Measurements from ENCODE around the gene PELI2.
A peak's percentile ranks its signal among the peaks of the same experiment; 100 is the strongest.

Gene PELI2, protein sequence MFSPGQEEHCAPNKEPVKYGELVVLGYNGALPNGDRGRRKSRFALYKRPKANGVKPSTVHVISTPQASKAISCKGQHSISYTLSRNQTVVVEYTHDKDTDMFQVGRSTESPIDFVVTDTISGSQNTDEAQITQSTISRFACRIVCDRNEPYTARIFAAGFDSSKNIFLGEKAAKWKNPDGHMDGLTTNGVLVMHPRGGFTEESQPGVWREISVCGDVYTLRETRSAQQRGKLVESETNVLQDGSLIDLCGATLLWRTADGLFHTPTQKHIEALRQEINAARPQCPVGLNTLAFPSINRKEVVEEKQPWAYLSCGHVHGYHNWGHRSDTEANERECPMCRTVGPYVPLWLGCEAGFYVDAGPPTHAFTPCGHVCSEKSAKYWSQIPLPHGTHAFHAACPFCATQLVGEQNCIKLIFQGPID

DNA sequence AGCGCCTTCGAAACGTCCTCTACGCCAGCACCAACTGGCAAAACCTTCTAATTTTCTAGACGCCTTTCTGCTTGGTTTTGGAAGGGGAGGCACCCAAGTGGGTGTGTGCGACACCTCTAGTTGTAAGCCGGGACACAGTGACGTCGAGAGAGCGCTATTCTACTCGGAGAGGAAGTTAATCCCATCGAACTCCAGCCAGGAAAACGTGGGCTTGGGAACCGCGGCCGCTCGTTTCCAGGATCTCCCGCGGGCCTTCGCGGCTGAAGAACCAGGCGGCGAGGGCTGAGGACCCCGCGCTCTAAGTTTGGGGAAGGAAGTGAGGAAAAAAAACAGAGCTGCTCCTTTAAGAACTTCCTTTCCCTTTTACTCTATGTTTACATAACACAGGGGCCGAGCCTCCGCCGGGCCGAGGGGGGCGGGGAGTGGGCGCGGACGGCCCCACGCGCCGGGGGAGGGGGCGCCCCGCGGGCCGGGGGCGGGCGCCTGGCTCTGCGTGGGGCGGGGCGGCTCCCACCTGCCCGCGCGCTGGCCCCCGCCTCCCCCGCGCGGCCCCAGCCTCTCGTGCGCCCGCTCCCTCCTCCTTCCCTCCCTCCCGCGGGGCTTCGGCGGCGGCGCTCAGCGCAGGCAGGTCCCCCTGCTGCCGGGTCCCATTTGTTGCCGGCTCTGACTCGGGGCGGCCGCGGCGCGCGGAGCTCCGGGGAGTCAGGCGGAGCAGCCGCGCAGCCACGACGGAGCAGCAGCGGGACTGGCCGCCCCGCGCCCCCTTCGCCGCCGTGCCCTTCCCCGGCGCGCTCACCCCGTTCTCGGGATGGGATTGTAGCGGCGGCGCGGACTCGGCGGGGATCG, at the start of gene PELI2:
Gene PELI2, plus strand, starts transcription at position 647 of the 846 bp plus-strand sequence. CDS start 250 bp downstream, outside the sequence.
- peak; percentile 83 for DNase-seq

DNA sequence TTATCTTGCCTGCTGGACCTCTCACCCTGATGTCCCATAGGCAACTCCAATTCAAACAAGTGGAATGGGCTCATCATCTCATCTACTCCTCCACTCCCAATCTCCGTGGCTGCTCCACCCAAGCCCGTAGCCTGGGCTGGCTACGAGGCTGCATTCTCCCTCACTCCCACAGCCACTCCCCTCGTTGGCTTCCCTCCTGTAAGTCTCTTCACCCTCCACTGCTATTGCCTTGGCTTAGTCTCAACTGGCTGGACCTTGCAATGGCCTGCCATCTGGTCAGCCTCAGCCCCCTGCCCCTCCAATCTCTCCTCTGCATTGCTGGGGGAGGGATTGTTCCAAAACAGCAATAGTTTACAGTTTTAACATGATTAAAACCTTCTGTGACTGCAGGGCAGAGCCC, 44.4 kb upstream of the PELI2 start:
- DNase-seq = no peak

DNA sequence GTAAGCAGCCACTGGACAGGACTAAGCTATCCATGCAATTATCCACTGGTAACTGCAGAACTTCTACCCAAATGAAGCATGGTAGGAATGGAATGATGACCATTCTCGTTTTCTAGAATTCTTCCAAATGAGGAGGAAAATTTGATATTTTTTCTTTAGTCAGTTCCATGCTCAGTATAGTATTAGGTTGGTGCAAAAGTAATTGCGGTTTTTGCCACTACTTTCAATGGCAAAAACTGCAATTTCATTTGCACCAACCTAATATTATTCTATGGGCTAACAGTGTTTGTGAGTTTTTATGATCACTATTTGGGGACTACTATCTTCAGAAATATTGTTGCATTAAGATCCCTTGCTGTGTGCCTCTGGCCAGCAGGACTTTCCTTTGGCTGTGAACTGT, 42.9 kb upstream of the PELI2 start:
- no peak for DNase-seq

DNA sequence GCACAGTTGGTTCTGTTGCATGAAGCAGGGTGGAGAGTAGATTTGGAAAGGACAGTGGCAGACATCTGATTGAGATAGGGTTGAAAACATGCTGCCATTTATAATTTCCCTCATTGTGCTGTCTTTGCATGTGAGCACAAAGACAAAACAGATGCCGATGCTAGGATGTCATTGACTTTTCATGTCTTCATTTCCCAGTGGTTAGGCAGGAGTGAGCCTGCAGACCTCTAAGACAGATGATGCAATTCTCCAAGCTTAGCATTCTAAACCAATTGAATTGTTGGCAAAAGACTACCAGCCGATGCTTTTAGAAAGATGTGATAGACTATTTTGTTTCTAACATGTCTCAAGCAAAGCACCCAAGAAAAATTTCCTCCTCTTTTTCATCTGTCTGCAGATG, 37.1 kb upstream of the PELI2 start:
- DNase-seq = no peak

- DNase-seq = no peak
Observed at GRCh38 chr14:56082880-56083279, 35.3 kb upstream of the PELI2 start.

DNA sequence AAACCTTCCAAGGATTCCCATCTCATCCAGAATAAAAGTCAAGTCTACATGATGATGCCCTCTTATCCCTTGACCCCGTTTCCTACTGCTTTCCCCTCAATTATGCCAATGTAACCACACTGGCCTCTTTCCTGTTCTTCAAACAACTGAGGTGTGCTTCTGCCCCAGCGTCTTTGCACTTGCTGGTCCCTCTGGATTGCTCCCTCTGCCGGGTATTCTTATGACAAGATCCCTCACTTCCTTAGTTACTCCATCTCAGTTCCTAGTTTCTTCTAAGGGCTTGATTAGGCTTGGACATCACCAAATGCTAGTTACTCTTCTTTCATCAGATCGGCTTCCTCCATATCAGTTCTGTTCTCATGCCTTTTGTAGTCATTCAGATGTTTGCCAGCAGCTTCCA, 32.7 kb upstream of the PELI2 start:
- no peak for DNase-seq

GRCh38 chr14:56087671-56088471, 30.3 kb upstream of the PELI2 start:
- DNase-seq = no peak

- DNase-seq = no peak
Observed at GRCh38 chr14:56088941-56089340, 29.3 kb upstream of the PELI2 start.

DNA sequence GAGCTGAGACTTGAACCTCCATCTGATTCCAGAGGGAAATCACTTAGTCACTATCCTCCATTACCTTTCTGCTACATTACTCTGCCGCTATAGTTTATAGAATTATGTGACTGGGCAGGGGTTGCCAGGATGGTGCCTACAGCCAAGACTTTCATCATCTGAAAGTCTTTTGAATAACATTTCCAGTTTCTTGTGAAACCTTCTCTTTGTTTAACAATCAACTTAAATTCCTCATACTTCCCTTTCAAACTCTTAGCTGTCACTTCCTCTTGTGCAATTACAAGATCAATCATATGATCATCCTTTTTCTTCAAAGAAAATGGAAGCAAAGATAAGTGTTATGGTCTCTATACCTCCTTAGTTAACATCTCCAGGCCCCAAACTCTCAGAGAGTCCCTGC, 25.4 kb upstream of the PELI2 start:
- DNase-seq = no peak

GRCh38 chr14:56094076-56094475, 24.1 kb upstream of the PELI2 start:
- DNase-seq = no peak

DNA sequence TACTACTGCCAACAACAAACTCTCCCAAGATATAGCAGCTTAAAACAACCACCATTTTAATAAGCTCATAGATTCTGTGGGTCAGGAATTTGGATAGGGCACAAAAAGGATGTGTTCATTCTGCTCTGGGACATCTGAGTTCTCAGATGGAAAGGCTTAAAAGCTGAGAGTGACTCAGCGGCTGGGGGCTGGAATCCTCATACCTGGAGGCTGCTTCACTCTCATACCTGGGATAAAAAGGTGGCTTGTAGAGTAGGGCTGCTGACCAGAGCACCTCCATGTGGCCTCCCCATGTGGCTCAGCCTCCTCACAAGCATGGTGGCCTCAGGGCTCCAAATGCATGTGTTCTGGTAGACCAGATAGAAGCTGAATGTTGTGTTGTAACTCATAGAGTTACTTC, 20.2 kb upstream of the PELI2 start:
- no peak for DNase-seq

DNA sequence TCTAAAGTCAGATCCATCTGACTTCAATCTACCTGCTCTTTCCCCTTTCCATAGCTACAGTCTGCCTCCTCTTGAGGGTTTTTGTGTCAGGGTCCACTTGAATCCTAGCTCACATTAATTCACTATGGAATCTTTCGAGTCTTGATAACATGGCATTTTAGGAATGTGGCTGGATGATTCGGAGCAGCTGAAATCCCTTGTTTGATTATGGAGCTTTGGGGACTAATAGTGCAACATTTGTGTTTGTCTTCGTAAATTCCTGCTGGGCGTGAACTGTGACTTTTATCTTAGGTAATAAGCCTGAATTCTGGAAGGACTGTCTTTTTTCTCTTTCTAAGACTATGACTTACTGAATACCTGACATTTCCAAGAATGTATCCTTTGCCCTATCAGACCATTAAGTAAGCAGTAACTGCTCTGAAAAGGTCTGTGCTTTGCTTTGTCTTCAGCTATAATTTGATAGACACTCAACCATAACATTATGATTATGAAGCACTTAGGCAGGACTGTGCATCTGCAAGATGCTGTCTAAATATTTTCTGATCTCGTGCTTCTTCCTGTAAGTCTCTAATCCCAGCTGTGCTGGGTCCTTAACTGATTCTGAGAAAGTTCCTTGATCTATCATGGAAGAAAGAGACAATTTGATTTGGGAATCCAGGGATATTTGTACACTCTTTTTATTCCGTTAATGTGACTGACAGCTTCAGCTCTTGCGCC, 19.0 kb upstream of the PELI2 start:
- no peak for DNase-seq

DNA sequence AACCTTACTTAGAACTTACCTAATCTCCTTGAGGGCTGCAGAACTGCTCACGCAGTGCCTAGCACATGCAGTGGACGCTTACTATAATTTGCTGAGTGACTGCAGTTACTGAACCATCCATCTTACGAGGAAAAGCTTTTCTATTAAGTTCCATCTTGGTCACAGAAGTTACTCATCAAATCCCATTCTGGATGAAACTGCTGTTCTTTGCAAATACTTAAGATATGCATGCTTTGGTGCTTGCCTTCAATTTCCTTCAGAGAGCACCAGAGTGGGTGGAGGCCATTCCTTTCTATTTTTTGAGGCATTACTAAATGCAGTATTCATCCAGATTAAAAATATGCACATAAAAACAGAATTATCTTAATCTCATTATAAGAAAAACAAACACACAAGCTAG, 17.7 kb upstream of the PELI2 start:
- DNase-seq = no peak

DNA sequence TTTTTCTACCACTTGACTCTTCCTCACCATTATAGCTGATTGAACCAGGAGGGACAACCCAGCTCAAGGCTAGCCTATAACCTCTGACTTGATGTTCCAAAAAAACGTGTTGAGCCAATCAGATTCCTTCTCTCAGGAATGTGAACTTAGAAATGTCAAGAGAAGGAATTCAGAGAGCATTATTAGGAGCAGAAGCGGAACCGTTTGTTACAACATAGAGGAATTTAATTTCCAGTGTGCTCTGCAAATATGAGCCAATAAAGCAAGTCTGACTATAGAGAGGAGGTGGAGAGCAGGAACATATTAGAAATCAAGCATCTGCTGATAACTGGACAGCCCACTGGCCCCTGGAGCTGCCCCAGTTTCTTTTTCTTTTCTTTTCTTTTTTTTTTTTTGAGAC, 15.3 kb upstream of the PELI2 start:
- DNase-seq = no peak

GRCh38 chr14:56107615-56108014, 10.6 kb upstream of the PELI2 start:
- no peak for DNase-seq

DNA sequence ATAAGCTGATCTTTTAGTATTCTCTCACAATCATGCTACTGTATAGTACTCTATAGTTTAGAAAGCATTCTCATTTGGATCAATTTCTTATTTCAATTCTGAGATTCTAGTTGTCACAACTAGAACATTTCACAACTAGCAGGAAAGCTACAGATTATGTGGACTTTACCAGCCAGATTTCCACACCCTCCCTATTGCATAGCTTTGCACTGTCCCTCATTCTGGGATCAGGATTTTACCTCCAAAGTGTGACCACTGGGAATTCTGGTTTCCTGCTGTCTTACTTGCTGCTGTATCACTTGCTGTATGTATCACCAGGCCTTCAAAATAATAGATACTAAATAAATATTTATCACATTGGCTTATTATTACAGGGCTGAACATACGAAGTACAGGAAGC, 10.2 kb upstream of the PELI2 start:
- no peak for DNase-seq

GRCh38 chr14:56112781-56113180, 5.4 kb upstream of the PELI2 start:
- no peak for DNase-seq

DNA sequence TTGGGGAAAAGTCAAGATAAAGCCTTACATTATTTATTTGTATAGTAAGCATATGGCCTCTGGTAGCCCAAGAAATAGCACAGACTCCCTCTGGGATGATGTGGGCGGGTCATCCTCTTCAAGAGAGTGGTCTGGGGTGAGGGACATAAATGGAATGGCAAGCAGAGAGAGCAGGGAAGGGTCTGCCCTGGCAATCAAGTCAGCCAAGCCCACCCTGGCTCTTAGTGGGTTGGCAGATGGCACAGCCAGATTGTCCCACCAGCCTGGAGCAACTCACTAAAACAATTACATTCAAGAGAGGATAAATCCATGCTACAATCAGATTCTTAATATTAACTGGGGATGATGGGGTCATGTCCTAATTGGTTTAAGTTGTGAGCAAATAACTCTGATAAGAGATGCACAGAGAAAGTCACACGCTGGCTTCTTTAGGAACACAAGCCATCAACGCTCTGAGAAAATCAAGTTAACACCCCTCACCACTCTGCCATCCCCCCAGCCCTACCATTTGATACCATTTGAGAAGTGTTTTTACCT, 2.8 kb upstream of the PELI2 start:
- no peak for DNase-seq

DNA sequence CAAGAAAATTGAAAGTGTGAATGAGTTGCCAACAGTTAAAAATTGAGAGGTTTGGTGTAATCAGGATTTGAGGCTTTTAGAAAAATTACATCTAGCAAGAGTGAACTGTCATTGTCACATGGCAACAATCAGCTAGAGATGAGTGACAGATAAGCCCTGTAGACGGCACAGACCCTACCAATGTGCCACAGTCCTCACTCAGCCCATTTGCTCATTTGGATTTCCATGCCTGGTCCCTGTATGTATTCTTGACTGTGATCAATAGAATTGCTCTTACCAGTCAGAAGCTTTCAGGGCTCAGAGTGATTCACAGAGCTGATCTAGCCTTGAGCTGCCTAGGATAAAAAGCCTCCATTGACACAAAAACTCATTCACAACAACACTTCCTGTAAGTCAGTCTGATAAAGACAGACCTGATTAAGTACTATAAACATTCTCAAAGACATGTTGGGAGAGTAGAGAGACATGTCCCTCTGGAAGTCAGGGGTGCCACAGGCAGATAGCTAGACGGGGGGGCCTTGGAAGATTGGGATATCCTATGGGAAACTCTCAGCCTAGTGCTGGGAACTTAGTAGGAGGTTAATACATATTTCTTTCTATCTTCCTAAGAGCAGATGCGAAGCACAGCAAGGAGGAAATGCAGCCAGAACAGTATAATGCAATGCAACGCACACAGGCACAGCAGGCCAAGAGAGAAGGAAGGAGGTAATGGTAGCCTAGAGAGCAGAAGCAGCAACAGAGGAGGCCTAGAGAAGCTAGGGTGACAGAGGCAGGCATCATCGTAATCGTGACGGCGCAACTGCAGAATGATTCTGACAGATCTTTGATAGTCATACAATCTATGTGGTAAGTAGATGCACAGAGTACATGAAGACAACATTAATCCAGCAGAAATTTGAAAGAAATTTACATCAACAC, 2.0 kb upstream of the PELI2 start:
- DNase-seq = no peak

GRCh38 chr14:56118611-56119181, 485 bp downstream of the PELI2 start:
- peak; percentile 40 for DNase-seq

Data from activated CD8-positive, alpha-beta memory T cell treated with anti-CD3 and anti-CD28 coated beads, Interleukin-2, amount 50 U/mL, for 4 hours (primary cell).